ENCODE data around the gene MBD3. TPM values are rescaled to one million over a fixed set of nuclear protein-coding genes. Genes with fewer than 3 reads are reported as not detected.
"Not testable (repeated sequence)": the region's sequence is repeated elsewhere in the genome, so short reads cannot be mapped to it uniquely, and the experiment has no call there.

The MBD3 gene
- total RNA-seq, 1 donor from 2014 or later = 106 TPM

DNA sequence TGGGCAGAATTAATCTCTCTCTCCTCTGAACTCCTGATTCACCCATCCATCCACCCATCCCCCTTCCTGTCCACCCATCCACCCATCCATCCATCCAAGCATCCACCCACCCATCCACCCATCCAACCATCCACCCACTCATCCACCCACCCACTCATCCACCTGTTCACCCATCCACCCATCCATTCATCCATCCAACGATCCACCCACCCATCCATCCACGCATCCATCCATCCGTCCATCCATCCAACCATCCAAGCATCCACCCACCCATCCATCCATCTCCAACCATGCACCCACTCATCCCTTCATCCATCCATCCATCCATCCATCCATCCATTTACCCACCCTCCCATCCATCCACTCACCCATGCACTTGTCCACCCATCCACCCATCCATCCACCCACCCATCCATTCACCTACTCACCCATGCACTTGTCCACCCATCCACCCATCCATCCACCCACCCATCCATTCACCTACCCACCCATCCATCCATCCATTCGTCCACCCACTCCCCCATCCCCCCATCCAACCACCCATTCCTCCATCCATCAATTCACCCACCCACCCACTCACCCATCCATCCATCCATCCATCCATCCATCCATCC is 43.2 kb downstream of the MBD3 start:
- Mint-ChIP-seq H3K27me3 (ENCODE audit: unreplicated experiment) (peaks cover 2% of the 10 kb centered on the region), H3K9me3 (ENCODE audit: unreplicated experiment) (peaks cover 6% of the 10 kb centered on the region), H3K27ac (ENCODE audit: unreplicated experiment) (no peak overlapping the region), H3K36me3 (ENCODE audit: unreplicated experiment) (no peaks in the 10 kb centered on the region), H3K4me3 (ENCODE audit: unreplicated experiment) (no peak overlapping the region), H3K4me1 (ENCODE audit: low read depth, unreplicated experiment) (no peaks in the 10 kb centered on the region)
- DNase-seq = no peak
- TF ChIP-seq, protein P1, sequence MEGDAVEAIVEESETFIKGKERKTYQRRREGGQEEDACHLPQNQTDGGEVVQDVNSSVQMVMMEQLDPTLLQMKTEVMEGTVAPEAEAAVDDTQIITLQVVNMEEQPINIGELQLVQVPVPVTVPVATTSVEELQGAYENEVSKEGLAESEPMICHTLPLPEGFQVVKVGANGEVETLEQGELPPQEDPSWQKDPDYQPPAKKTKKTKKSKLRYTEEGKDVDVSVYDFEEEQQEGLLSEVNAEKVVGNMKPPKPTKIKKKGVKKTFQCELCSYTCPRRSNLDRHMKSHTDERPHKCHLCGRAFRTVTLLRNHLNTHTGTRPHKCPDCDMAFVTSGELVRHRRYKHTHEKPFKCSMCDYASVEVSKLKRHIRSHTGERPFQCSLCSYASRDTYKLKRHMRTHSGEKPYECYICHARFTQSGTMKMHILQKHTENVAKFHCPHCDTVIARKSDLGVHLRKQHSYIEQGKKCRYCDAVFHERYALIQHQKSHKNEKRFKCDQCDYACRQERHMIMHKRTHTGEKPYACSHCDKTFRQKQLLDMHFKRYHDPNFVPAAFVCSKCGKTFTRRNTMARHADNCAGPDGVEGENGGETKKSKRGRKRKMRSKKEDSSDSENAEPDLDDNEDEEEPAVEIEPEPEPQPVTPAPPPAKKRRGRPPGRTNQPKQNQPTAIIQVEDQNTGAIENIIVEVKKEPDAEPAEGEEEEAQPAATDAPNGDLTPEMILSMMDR (IDR thresholded peaks at IDR 0.05; ENCODE audit: partially characterized antibody, unreplicated experiment) = no peak

DNA sequence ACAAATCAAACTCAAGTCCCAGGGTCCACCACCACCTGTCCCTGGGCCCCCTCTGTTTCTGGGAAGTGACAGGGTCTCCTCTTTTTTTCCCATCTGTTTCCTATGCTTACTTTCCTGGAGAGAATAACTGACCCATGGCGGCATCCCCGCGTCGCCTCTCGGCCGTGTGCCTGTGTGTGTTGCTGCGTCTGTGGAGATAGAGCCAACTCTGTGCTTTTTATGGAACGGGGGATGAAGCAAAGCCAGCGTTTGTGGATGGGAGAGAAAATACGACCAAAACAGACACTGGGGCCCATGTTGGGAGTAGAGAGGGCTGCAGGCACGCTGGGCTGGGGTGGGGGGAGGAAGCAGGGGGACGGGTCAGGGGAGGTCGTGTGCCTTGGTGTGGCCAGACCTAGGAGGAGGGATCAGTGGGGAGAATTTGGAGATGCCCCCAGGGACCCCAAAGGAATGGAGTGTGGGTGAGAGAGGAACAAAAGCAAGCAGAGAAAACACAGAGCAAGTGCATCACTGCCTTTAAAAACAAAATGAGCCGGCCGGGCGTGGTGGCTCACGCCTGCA is 52.2 kb downstream of the MBD3 start:
- no peaks in the 10 kb centered on the region for H3K36me3 Mint-ChIP-seq (ENCODE audit: unreplicated experiment)
- H3K27me3 Mint-ChIP-seq (ENCODE audit: unreplicated experiment) = peaks cover 2% of the 10 kb centered on the region
- H3K4me3 Mint-ChIP-seq (ENCODE audit: unreplicated experiment) = no peak overlapping the region
- H3K27ac Mint-ChIP-seq (ENCODE audit: unreplicated experiment) = no peak overlapping the region
- H3K4me1 Mint-ChIP-seq (ENCODE audit: low read depth, unreplicated experiment) = peaks cover 2% of the 10 kb centered on the region
- TF ChIP-seq, protein P1 (IDR thresholded peaks at IDR 0.05; ENCODE audit: partially characterized antibody, unreplicated experiment) = no peak
- no peaks in the 10 kb centered on the region for H3K9me3 Mint-ChIP-seq (ENCODE audit: unreplicated experiment)
- no peak for DNase-seq

DNA sequence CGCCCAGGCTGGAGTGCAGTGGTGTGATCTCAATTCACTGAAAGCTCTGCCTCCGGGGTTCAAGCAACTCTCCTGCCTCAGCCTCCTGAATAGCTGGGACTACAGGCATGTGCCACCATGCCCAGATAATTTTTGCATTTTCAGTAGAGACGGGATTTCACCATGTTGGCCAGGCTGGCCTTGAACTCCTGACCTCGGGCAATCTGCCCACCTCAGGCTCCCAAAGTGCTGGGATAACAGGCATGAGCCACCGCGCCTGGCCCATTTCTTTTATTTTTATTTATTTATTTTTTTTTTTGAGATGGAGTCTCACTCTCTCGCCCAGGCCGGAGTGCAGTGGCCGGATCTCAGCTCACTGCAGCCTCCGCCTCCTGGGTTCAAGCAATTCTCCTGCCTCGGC is 52.9 kb downstream of the MBD3 start:
- not testable (repeated sequence) for H3K36me3 Mint-ChIP-seq (ENCODE audit: unreplicated experiment); H3K4me1 Mint-ChIP-seq (ENCODE audit: low read depth, unreplicated experiment); H3K9me3 Mint-ChIP-seq (ENCODE audit: unreplicated experiment); H3K4me3 Mint-ChIP-seq (ENCODE audit: unreplicated experiment); H3K27ac Mint-ChIP-seq (ENCODE audit: unreplicated experiment); DNase-seq; H3K27me3 Mint-ChIP-seq (ENCODE audit: unreplicated experiment)

DNA sequence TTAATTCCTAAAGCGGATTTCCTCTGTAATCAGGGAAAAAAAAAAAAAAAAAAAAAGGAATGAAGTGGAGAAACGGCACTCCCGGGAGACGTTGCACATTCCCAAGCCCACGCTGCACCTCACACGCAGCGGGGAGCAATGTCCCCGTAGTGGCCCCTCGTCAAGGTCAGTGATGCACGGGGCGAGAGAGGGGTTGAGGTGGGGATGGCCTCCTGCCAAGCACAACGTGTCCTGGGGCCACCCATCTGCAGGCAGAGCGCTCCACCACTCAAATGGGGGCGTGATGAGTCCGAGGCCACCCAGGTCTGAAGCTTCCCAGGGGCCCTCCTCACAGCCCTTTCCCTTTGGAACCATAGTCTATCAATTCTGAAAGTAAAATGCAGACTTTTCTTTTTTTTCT is 53.7 kb downstream of the MBD3 start:
- H3K27ac Mint-ChIP-seq (ENCODE audit: unreplicated experiment) = no peak overlapping the region
- no peak for DNase-seq
- no peaks in the 10 kb centered on the region for H3K9me3 Mint-ChIP-seq (ENCODE audit: unreplicated experiment)
- peaks cover 2% of the 10 kb centered on the region for H3K4me1 Mint-ChIP-seq (ENCODE audit: low read depth, unreplicated experiment)
- TF ChIP-seq, protein P1 (IDR thresholded peaks at IDR 0.05; ENCODE audit: partially characterized antibody, unreplicated experiment) = no peak
- no peaks in the 10 kb centered on the region for H3K36me3 Mint-ChIP-seq (ENCODE audit: unreplicated experiment)
- peaks cover 2% of the 10 kb centered on the region for H3K27me3 Mint-ChIP-seq (ENCODE audit: unreplicated experiment)
- H3K4me3 Mint-ChIP-seq (ENCODE audit: unreplicated experiment) = no peak overlapping the region

DNA sequence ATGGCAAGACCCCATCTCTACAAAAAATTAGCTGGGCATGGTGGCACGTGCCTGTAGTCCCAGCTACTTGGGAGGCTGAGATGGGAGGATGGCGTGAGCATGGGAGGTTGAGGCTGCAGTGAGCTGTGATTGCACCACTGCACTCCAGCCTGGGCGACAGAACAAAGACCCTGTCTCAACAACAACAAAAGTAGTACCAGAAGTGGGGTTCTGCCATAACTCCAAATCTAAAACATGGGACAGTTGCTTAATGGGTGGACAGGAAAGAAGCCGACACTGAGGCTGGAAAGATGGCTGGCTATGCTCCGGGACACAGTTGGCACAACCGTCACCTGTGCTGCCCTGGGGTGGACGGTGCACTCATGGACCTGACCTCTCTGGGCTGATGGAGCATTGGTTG is 57.0 kb downstream of the MBD3 start:
- not testable (repeated sequence) for H3K27me3 Mint-ChIP-seq (ENCODE audit: unreplicated experiment); H3K4me3 Mint-ChIP-seq (ENCODE audit: unreplicated experiment); DNase-seq; H3K36me3 Mint-ChIP-seq (ENCODE audit: unreplicated experiment); H3K9me3 Mint-ChIP-seq (ENCODE audit: unreplicated experiment); H3K4me1 Mint-ChIP-seq (ENCODE audit: low read depth, unreplicated experiment); H3K27ac Mint-ChIP-seq (ENCODE audit: unreplicated experiment)

DNA sequence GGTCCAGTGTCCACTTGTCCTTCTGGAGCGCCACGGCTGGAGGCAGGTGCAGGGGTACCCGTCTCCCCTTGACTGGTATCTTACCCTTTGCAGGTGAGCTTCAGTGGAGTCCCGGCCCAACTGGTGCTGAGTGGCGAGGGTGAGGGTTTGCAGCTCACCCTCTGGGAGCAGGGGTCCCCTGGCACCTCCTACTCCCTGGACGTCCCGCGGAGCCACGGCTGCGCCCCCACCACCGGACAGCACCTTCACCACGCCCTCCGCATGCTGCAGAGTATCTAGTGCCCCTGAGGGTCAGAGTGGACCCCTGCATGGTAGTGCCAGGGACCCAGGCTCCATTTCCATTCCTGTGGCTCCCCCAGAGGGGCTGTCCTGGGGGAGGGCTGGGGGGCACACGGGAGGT is 57.7 kb downstream of the MBD3 start:
- peaks cover 5% of the 10 kb centered on the region for H3K9me3 Mint-ChIP-seq (ENCODE audit: unreplicated experiment)

More for the DNA sequence above, 57.7 kb downstream of the MBD3 start:
- H3K27me3 Mint-ChIP-seq (ENCODE audit: unreplicated experiment) = peaks cover 5% of the 10 kb centered on the region
- no peak overlapping the region for H3K27ac Mint-ChIP-seq (ENCODE audit: unreplicated experiment)
- TF ChIP-seq, protein P1 (IDR thresholded peaks at IDR 0.05; ENCODE audit: partially characterized antibody, unreplicated experiment) = no peak
- no peaks in the 10 kb centered on the region for H3K36me3 Mint-ChIP-seq (ENCODE audit: unreplicated experiment)
- DNase-seq = no peak
- no peak overlapping the region for H3K4me3 Mint-ChIP-seq (ENCODE audit: unreplicated experiment)
- H3K4me1 Mint-ChIP-seq (ENCODE audit: low read depth, unreplicated experiment) = no peaks in the 10 kb centered on the region

Measured in glutamatergic neuron (in vitro differentiated cells).